ENCODE measurements around the gene LITAF.
"Not testable (repeated sequence)": the region's sequence is repeated elsewhere in the genome, so short reads cannot be mapped to it uniquely, and the experiment has no call there.

Gene LITAF

DNA sequence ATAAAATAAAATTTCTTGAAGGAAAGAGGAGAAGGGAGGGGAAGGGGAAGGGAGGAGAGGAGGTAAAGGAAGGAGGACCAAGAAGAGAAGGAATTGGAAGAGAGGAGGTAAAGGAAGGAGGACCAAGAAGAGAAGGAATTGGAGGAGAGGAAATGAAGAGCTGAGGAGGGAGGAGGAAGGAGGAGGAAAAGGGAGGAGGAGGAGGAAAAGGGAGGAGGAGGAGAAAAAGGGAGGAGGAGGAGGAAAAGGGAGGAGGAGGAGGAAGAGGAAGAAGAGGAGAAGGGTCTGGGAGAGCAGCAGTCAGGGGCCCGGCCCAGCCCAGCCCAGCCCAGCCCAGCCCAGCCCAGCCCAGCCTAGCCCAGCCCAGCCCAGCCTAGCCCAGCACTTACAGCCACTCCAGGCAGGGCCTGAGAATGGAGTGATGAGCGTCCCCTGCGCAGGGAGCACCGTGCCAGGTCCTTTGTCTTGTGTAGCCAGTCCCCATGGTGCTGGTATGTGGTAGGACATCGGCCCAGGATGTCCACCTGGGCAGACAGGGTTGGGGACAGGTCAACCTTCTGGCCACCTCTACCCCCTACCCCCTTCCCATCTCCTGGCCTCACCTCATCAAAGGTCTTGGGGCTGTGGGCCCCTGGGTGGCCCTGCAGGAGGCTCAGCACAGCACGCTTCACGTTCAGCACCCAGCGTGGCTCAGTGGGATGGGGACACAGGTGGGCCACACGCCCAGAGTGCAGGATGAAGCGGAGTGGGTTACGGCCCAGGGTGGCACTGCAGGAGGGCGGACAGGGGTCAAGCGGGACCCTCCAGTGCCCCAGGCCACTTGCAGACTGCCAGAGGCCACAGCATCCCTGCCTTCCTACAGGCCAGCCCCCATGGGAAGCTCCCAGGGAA, 70.9 kb downstream of the LITAF start:
- no peak for DNase-seq (ENCODE audit: low spot score)

- DNase-seq (ENCODE audit: low spot score), result no peak
These were observed 72.4 kb downstream of the LITAF start for GRCh38 chr16:11514283-11514682.

DNA sequence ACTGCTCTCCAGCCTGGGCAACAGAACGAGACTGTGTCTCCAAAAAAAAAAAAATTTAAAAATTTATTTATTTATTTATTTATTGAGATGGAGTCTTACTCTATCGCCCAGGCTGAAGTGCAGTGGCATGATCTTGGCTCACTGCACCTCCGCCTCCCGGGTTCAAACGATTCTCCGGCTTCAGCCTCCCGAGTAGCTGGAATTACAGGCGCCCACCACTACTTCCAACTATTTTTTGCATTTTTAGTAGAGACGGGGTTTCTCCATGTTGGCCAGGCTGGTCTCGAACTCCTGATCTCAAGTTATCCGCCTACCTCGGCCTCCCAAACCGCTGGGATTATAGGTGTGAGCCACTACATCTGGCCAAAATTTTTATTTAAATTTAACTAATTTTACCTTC, 73.4 kb downstream of the LITAF start:
- DNase-seq (ENCODE audit: low spot score), result not testable (repeated sequence)

DNA sequence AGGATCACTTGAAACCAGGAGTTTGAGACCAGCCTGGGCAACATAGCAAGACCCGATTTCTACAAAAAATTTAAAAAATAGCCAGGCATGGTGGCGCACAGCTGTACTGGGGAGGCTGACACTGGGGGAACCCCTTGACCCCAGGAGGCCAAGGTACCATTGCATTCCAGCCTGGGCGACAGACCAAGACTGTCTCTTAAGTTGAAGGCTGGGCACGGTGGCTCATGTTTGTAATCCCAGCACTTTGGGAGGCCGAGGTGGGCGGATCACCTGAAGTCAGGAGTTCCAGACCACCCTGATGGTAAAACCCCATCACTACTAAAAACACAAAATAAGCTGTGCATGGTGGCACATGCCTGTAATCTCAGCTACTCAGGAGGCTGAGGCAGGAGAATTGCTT, 74.9 kb downstream of the LITAF start:
- no peak for DNase-seq (ENCODE audit: low spot score)

DNA sequence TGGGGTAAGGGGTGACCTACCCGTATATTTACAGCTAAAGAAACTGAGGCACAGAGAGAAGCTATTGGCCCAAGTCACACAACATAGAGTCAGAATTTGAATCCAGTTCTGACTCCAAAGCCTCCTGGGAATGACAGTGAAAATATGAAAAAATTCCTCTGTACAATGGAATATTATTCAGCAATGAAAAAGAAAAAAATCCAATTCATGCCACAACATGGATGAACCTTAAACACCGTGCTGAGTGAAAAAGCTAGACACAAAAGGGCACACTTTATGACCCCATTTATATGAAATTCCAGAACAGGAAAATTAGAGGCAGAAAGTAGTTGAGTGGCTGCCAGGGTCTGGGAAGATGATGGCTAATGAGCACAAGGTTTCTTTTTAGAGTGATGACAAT, 75.4 kb downstream of the LITAF start:
- no peak for DNase-seq (ENCODE audit: low spot score)

DNA sequence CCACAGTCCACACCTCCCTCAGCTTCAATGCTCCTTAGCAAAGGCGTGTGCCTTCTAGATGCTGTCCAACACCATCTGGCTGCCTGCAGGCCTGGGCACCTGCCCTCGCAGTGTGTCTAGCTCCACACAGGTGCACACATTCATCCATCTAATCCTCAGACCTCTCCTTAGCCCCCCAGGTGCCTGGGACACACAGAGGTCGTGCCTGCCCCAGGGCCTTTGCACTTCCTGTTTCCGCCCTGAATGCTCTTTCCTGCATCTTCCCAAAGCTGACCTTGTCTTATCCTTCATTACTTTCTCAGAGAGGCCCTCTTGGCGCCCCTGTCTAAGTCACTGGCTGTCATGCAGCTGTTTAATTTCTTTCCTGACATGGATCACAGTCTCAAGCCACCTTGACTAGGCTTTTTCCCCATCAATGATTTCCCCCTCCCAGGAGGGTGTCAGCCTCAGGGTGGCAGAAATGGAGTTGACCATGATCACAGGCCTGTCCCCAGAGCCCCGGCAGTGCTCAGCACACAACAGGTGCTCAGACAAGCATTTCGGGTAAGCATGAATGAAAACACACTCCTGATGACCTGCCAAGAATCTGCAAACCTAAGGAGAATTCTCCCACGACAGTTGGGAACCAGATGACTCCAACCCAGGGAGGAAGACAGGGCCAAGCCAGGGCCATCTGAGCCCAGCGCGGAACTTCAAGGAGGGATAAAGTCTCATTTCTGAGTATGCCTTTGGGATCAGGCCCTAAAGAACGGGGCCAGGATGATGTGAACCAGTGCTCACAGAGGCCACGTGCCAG, 76.3 kb downstream of the LITAF start:
- DNase-seq (ENCODE audit: low spot score), result no peak

DNA sequence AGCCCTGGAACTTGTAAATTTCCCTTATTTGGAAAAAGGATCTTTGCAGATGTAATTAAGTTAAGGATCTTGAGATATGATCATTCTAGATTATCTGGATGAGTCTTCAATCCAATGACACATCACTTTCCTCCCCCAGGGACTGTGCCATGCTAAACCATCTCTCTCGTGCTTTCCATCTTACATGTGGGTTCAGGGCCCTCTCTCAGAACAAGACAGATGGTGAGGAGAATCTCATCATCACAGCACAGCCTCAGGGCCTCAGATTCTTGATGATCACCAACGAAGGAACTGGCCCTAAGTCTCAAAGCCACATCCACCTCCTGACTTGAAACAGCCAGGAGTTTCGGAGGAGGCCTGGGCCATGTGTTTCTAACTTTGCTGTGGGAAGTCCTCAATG, 78.7 kb downstream of the LITAF start:
- DNase-seq (ENCODE audit: low spot score), result no peak

DNA sequence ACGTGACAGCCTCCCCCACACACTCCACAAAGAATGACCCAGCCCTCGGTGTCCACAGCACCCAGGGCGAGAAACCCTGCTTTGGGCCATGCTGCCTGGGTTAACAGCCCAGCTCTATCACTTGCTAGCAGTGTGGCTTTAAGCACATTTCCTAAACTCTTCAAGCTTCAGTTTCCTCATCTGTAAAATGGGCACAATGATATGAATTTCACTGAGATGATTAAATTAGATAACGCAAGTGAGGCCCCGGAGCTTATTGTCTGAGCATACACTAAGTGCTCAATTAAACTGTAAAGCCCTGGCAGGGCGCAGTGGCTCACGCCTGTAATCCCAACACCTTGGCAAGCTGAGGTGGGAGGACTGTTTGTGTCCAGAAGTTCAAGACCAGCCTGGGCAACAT, 79.4 kb downstream of the LITAF start:
- no peak for DNase-seq (ENCODE audit: low spot score)

GRCh38 chr16:11506741-11507305, 79.9 kb downstream of the LITAF start:
- peak; percentile 67 for DNase-seq (ENCODE audit: low spot score)

DNA sequence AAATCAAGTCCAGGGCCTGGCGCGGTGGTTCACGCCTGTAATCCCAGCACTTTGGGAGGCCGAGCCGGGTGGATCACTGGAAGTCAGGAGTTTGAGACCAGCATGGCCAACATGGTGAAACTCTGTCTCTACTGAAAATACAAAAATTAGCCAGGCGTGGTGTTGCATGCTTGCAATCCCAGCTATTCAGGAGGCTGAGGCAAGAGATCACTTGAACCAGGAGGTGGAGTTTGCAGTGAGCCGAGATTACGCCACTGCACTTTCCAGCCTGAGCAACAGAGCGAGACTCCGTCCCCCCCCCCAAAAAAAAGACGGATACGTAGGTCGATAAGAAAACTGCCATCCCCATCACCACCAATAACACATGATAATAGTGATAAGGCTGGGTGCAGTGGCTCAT, 82.5 kb downstream of the LITAF start:
- not testable (repeated sequence) for DNase-seq (ENCODE audit: low spot score)

DNA sequence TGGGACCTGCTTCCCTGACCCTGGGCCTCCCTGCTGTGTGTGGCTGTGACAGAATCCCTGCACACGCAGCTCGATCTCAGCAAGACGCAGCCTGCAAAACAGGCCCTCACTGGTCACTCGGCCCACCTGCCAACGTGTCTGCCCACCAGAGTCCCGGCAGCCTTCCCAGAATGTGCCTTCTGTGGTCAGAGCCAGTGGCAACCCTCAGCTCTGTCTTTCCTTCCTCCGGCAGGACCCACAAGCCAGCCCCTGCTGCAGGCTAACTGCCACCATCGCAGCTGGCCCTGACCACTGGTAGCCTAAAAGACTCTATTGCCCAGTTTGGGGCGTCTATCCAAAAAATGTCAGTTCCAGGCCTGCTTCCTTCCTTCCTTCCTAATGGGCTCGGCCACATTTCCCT, 83.2 kb downstream of the LITAF start:
- no peak for DNase-seq (ENCODE audit: low spot score)

DNA sequence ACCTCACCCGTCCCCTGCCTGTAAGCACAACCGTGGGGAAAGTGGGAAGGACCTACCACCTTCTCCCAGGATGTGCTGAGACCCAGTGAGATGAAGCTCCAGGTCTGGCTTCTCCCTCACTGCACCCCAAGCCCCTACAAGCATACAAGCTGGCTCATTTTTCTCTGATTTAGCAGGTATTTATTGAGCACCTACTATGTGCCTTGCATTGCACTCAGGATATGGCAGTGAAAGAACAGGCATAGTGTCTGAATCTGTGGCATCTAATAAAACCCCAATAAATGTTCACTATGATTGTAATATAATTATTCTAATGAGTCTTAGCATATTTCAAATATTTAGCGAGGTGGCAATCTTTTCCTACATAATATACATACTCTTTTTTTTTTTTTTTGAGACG, 84.5 kb downstream of the LITAF start:
- DNase-seq (ENCODE audit: low spot score), result no peak

DNA sequence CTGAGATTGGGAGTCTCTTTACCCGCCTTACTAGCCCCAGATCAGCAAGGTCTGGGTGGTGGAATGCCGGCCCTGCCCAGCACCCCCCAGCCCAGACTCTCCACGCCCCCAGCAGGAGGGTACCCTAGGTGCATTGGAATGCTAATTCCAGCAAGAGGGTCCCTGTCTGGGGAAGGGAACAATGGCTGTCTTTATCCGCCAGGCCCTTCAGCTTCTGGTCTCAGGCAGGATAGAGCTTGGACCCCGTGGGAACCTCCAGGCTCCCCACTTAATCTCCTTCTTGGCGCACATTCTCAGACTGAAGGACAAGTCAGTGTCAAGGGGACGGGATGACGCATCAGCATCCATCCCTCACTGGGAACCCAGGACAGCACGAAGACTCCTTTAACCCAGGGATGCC, 85.1 kb downstream of the LITAF start:
- no peak for DNase-seq (ENCODE audit: low spot score)

DNA sequence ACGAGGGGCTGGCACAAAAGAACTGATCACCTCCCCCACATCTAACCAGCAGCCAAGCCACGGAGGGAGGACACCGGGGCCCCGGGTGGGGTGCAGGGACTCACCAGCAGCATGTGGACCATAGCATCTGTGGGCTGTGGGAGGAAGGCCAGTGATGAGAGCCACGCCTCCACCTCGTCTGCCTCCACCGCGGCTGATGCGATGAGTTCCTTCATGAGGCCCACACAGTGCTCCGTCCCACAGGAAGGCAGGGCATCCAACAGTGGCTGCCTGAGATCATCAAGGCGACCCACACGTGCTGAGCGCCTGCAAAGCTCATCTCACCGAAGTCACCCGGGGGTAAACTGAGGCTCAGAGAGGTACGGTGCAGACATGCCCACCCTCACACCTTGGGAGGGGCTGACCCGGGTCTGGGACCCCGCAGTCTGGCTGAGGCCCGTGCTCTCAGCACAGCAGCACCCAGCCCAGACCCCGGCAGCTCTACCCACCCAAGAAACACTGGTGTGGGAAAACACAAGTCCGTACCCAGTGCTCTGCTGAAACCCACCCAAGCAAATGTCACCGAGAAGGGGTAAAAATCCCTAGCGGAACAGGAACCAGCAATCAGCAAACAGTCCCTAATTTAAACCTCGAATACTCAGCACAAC, 85.9 kb downstream of the LITAF start:
- no peak for DNase-seq (ENCODE audit: low spot score)

DNA sequence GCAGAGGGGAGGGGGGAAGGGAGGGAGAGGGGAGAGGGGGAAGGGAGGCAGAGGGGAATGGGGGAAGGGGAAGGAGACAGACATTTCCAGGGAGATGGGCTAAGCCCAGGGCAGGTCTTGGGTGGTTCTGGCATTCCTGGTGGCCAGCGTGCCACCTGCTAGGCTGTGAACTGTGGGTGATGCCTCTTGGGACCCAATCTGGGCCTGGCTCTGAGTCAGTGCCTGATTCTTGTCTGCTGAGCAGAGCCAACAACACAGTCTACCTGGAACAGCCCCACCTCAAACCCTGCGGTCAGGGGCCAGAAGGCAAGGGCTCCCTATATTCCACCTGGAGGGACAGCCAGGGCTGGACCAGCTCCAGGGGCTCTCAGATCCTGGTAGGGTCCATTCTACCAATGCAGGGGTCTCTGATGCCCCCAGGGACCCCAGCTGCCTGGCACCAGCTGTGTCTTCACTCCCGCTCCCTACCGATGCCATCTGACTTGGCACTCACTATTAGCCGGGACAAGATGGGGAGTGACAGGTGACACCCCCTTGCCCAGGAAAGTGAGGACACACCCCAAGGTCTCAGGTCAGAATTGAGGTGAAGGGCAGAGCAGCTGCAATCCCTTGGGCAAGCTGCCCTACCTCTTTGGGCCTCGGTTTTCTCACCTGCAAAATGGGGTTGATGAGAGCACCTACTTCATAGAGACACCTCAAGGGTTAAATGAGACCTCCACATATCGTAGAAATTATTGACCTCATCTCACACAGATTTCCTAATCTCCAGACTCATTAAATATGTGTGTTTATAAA, 87.2 kb downstream of the LITAF start:
- DNase-seq (ENCODE audit: low spot score), result no peak

DNA sequence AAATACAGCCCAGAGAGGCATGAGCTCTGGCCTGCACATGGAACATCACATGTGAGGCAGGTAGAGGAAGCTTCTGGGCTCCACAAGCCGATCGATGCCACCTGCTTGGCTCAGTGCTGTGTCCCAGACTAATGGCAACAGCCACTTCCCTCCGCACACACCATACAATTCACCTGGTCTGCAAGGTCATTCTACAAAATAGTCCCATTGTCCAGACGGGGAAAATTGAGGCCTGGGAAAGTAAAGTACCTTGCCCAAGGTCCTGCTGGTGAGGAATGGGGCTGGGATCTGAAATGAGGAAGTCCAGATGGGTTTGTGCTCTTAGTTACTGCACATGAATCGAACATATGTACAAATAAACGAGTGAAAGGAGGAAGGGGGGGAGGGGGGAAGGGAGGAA, 88.0 kb downstream of the LITAF start:
- no peak for DNase-seq (ENCODE audit: low spot score)

DNA sequence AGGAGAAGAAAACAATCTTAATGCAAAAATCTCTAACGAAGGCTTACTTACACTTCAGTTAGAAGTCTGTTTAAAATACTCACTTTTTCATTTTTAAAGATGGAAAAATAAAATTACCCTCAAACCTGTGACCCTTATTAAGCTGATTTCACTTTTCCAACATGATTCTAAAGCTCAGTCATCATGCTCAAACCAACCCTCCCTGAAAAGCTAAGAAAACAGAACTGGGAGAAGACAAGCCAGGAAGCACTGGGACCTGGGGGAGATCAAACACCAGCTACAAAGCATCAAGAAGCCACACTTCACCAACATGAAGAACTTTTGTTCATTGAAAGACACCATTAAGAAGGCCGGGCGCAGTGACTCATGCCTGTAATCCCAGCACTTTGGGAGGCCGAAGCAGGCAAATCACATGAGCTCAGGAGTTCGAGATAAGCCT, 88.8 kb downstream of the LITAF start:
- no peak for DNase-seq (ENCODE audit: low spot score)

All from germinal center (tissue), 1 donor.